Neural progenitor cell (in vitro differentiated cells): Measurements from ENCODE around the gene APOD. TPM values are rescaled to one million over a fixed set of nuclear protein-coding genes. Genes with fewer than 3 reads are reported as not detected.
A peak's percentile ranks its signal among the peaks of the same experiment; 100 is the strongest.

Experiments used
- DNase-seq: peaks from one replicate; pipeline ENCODE4 v3.0.0-alpha.2; 2016; ENCODE audit warnings: low spot score
- H2AFZ ChIP-seq: fragments of 200-600 bp; sonication (generic); replicated peaks from 2 replicates; pipeline ENCODE4 v1.6.1; 2016; ENCODE audit warnings: antibody characterized with exemption
- H3F3A ChIP-seq: fragments of 200-600 bp; sonication (generic); 2 replicates; pipeline ENCODE4 v1.6.1; 2016; ENCODE audit warnings: antibody characterized with exemption, low read depth
- H3K27ac ChIP-seq: fragments of 200-600 bp; sonication (generic); 2 replicates; pipeline ENCODE4 v1.5.1; 2016; ENCODE audit warnings: mild to moderate bottlenecking
- H3K27me3 ChIP-seq: fragments of 200-600 bp; sonication (generic); 2 replicates; pipeline ENCODE4 v1.6.1; 2016; ENCODE audit warnings: mild to moderate bottlenecking, moderate library complexity
- H3K36me3 ChIP-seq: fragments of 200-600 bp; sonication (generic); 2 replicates; pipeline ENCODE4 v1.5.1; 2016
- H3K4me1 ChIP-seq: fragments of 200-600 bp; sonication (generic); 2 replicates; pipeline ENCODE4 v1.6.1; 2016; ENCODE audit warnings: mixed run types
- H3K4me2 ChIP-seq: fragments of 200-600 bp; sonication (generic); 2 replicates; pipeline ENCODE4 v1.6.1; 2016
- H3K4me3 ChIP-seq: fragments of 200-600 bp; sonication (generic); 2 replicates; pipeline ENCODE4 v1.5.1; 2016
- H3K79me2 ChIP-seq: fragments of 200-600 bp; sonication (generic); 2 replicates; pipeline ENCODE4 v1.6.1; 2016; ENCODE audit warnings: low read depth
- H3K9ac ChIP-seq: fragments of 200-600 bp; sonication (generic); 2 replicates; pipeline ENCODE4 v1.6.1; 2016
- H3K9me3 ChIP-seq: fragments of 200-600 bp; sonication (generic); 2 replicates; pipeline ENCODE4 v1.5.1; 2016; ENCODE audit warnings: low read depth
- H4K20me1 ChIP-seq: fragments of 200-600 bp; sonication (generic); 2 replicates; pipeline ENCODE4 v1.6.1; 2016; ENCODE audit warnings: low read depth
- H3K27ac Mint-ChIP-seq: 3 replicates; pipeline ENCODE4 v1.8.0; 2021; ENCODE audit warnings: mixed read lengths
- H3K27me3 Mint-ChIP-seq: 2 replicates; pipeline ENCODE4 v1.8.0; 2022; ENCODE audit warnings: low read depth, mild to moderate bottlenecking, inconsistent platforms, moderate library complexity, mixed read lengths; ENCODE audit not compliant: insufficient read depth
- H3K36me3 Mint-ChIP-seq: 3 replicates; pipeline ENCODE4 v1.8.0; 2021; ENCODE audit warnings: mixed read lengths
- H3K4me1 Mint-ChIP-seq: 3 replicates; pipeline ENCODE4 v1.8.0; 2021; ENCODE audit warnings: mixed read lengths
- H3K4me3 Mint-ChIP-seq: 3 replicates; pipeline ENCODE4 v1.8.0; 2021; ENCODE audit warnings: mild to moderate bottlenecking, moderate library complexity, mixed read lengths
- H3K9me3 Mint-ChIP-seq: 3 replicates; pipeline ENCODE4 v1.8.0; 2020; ENCODE audit warnings: mixed read lengths
- EZH2 ChIP-seq: fragments of 200-600 bp; sonication (generic); IDR thresholded peaks from 2 replicates; pipeline ENCODE4 v1.6.1; 2017; ENCODE audit warnings: antibody characterized with exemption, mild to moderate bottlenecking, moderate library complexity
- EZH2phosphoT487 ChIP-seq: fragments of 200-600 bp; sonication (generic); IDR thresholded peaks from 2 replicates; pipeline ENCODE4 v1.6.1; 2017; ENCODE audit warnings: antibody characterized with exemption
- total RNA-seq: library from RNA; depleted of rRNA; stranded (reverse); fragments of >200 nt; gene quantifications from 2 replicates; pipeline ENCODE4 v1.2.3, GENCODE V29; 2015; ENCODE audit warnings: low replicate concordance
- TF ChIP-seq, protein P1 (sequence below): fragments of 200-600 bp; sonication (generic); IDR thresholded peaks from 2 replicates; pipeline ENCODE4 v1.5.1; 2017; ENCODE audit warnings: antibody characterized with exemption, mild to moderate bottlenecking

The APOD gene
- total RNA-seq, 1 donor from 2014 or later = not detected

DNA sequence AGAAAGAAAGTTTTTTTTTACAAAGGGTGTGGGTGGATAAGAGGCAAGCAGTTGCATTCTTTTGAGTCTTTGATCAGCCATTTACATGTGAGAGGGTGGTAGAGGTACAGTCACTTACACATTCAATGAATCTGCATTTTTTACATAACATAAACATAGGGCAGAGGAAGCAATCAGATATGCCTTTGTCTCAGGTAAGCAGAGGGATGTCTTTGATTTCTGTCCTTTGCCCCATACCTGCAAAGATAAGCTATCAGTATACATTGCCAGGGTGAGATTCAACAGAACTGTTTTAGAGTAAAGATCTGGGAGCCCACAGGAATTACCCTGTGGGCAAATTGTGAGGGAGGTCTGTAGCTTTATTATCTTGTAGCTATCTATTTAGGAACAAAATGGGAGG is 35.2 kb downstream of the APOD start:
- Histone ChIP-seq H3K79me2 (no peaks in the 10 kb centered on the region), H4K20me1 (no peaks in the 10 kb centered on the region), H3F3A (no peaks in the 10 kb centered on the region), H3K4me3 (no peak overlapping the region), H3K36me3 (no peaks in the 10 kb centered on the region), H3K9me3 (no peaks in the 10 kb centered on the region), H3K9ac (no peak overlapping the region), H3K4me1 (no peaks in the 10 kb centered on the region), H3K27me3 (peaks cover 22% of the 10 kb centered on the region), H3K4me2 (no peak overlapping the region), H3K27ac (no peak overlapping the region), H2AFZ (no peak overlapping the region)
- Mint-ChIP-seq H3K27me3 (peaks cover 12% of the 10 kb centered on the region), H3K9me3 (no peaks in the 10 kb centered on the region), H3K4me3 (no peak overlapping the region), H3K36me3 (no peaks in the 10 kb centered on the region), H3K4me1 (peaks cover 21% of the 10 kb centered on the region), H3K27ac (no peak overlapping the region)
- DNase-seq = no peak
- no peak for TF ChIP-seq EZH2
- TF ChIP-seq, protein P1, sequence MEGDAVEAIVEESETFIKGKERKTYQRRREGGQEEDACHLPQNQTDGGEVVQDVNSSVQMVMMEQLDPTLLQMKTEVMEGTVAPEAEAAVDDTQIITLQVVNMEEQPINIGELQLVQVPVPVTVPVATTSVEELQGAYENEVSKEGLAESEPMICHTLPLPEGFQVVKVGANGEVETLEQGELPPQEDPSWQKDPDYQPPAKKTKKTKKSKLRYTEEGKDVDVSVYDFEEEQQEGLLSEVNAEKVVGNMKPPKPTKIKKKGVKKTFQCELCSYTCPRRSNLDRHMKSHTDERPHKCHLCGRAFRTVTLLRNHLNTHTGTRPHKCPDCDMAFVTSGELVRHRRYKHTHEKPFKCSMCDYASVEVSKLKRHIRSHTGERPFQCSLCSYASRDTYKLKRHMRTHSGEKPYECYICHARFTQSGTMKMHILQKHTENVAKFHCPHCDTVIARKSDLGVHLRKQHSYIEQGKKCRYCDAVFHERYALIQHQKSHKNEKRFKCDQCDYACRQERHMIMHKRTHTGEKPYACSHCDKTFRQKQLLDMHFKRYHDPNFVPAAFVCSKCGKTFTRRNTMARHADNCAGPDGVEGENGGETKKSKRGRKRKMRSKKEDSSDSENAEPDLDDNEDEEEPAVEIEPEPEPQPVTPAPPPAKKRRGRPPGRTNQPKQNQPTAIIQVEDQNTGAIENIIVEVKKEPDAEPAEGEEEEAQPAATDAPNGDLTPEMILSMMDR = no peak
- TF ChIP-seq EZH2phosphoT487 = no peak

DNA sequence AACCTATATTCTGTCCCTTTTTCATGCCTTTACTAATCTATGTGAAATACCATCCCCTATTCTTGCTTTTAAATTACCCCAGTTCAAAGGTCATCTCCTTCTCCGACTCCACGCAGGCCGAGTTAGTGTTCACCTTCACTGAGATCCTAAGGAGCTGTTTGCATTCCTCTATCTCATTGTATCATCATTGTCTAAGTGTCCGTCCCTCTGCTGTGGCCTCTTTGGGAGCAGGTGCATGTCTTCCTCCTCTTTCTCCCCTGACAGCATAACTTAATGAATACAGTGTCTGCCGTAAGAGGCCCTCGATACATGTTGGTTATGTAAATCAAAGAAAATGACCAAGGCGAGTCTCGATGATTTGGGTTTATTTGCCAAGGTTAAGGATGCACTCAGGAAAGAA is 35.7 kb downstream of the APOD start:
- Histone ChIP-seq H3K79me2 (no peaks in the 10 kb centered on the region), H3K4me3 (no peak overlapping the region), H3K9ac (no peak overlapping the region), H3K4me2 (no peak overlapping the region), H3K27me3 (peaks cover 23% of the 10 kb centered on the region), H4K20me1 (no peaks in the 10 kb centered on the region), H3K9me3 (no peaks in the 10 kb centered on the region), H3K4me1 (no peaks in the 10 kb centered on the region), H3K27ac (no peak overlapping the region), H3K36me3 (no peaks in the 10 kb centered on the region), H2AFZ (no peak overlapping the region), H3F3A (no peaks in the 10 kb centered on the region)
- Mint-ChIP-seq H3K27ac (no peak overlapping the region), H3K4me1 (peaks cover 21% of the 10 kb centered on the region), H3K9me3 (no peaks in the 10 kb centered on the region), H3K4me3 (peak overlapping the region; percentile 4), H3K27me3 (peaks cover 11% of the 10 kb centered on the region), H3K36me3 (no peaks in the 10 kb centered on the region)
- TF ChIP-seq EZH2 (no peak), EZH2phosphoT487 (no peak)
- TF ChIP-seq, protein P1 = no peak
- DNase-seq = no peak

DNA sequence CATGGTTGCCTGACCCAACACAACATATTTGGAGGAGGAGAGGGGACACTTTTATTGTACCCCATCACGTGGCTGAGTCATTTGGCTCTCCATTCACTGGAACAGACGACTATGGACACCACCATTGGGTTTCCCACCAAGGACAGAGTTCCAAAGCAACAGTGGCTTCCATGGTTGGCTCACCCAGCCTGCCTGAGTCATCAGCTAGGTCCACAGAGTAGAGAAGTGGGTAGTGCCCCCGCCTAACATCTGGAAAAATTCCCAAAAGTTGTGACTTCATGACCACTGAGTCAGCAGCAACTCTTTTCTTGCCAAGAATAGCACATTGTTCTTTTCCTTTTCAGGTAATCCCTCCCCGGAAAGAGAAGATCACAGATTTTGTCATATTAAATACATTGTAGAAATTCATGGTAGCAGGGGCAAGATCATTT is 37.6 kb downstream of the APOD start:
- Mint-ChIP-seq H3K4me1 (peaks cover 30% of the 10 kb centered on the region), H3K36me3 (no peaks in the 10 kb centered on the region), H3K9me3 (no peaks in the 10 kb centered on the region), H3K27ac (no peak overlapping the region), H3K27me3 (peaks cover 8% of the 10 kb centered on the region), H3K4me3 (no peak overlapping the region)
- H3K27me3 ChIP-seq = peaks cover 23% of the 10 kb centered on the region
- H3K27ac ChIP-seq = no peak overlapping the region
- no peak overlapping the region for H3K4me2 ChIP-seq
- H3K79me2 ChIP-seq = peaks cover 16% of the 10 kb centered on the region
- peaks cover 5% of the 10 kb centered on the region for H3K4me1 ChIP-seq
- H2AFZ ChIP-seq = no peak overlapping the region
- no peaks in the 10 kb centered on the region for H3K36me3 ChIP-seq
- no peak overlapping the region for H3K4me3 ChIP-seq
- TF ChIP-seq EZH2phosphoT487 = no peak
- TF ChIP-seq EZH2 = no peak
- TF ChIP-seq, protein P1 = no peak
- H3K9ac ChIP-seq = no peak overlapping the region
- peaks cover 12% of the 10 kb centered on the region for H4K20me1 ChIP-seq
- H3F3A ChIP-seq = no peaks in the 10 kb centered on the region
- no peak for DNase-seq
- no peaks in the 10 kb centered on the region for H3K9me3 ChIP-seq
